DMS53 treated with DMSO at 0.1 percent for 48 hours (cell line): ENCODE results near the gene ALG2.
A peak's percentile ranks its signal among the peaks of the same experiment; 100 is the strongest.

Experiments
- DNase-seq: peaks from one replicate; lab custom pipeline; 2025; ENCODE audit not compliant: unreplicated experiment; lab: John Stamatoyannopoulos, UW

The ALG2 gene

GRCh38 chr9:99221621-99222415 is at the start of gene ALG2, which contains the start of gene SEC61B:
ALG2 (minus strand) TSS chr9:99221942; CDS start chr9:99221894, 48 bp downstream.
SEC61B (plus strand) TSS chr9:99222282; CDS start chr9:99222364, 82 bp downstream.
- DNase-seq: peak; percentile 81

DNA sequence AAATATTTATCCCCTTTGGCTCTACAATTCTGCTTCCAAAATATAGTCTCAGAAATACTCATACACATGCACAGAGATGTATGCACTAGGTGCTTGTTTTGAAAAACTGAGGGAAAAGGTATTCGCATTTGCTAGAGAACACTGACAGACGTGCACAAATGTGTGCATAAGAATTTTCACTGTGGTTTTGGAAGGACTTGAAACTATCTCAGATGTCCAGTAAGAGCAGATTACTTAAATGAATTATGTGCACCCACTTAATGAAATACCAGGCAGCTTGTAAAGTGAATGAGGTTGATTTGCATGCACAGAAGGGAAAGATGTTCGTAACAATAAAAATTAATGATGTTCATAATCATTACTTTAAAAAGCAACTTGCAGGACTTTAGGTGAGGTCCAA is 48.7 kb upstream of the ALG2 start:
- no peak for DNase-seq

GRCh38 chr9:99269416-99269815 is 47.7 kb upstream of the ALG2 start:
- no peak for DNase-seq

DNA sequence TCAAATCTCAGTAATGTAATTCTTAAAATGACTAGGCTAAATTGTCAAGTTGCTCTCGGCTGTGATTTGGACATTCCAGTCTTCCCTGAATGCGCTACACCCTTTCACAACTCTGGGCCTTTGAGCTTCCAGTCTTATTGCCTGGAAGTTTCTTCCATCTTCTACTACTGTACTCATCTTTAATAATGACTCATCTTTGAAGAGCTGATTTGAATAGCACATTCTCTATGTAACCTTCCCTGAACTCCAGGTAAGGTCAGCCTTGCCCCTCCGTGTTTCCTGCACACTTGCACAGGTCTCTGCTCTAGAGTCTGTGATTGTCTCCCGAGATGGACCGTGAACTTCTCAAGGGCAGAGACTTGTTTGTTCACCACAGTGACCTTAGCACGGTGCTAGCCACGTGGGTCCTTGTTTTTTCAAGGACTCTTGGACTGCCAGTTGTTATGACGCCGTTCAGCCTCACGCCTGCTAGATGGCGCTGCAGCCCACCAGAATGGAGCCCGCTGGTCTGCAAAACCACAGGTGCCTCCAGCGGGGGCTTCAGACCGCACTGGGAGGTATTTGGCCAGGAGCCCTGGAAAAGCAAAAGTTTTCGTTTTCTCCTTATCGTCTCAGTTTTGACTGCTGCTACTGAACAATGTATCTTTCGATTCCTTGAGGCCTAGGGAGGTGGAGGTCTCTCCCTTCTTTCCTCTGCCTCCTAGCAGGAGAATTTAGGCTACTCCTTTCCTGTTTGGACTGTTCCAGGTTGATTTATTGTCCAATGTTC is 44.7 kb upstream of the ALG2 start:
- peak; percentile 53 for DNase-seq

DNA sequence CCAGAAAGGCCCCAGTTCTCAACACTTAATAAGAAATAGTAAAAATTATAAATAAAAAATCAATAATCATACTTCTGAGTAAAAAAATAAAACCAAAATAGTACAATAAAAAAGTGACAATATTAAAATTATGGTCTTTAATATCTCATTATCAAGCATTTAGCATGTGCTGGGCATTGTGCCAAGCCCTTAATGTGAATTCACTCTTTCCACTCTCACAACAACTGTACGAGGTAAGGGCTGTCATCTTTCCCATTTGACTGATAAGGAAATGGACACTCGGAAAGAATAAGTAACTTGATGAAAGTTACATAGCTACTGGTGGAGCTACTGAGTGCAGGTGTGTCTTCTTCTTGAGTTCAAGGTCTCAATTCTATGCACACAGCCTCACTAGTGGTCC is 43.9 kb upstream of the ALG2 start:
- no peak for DNase-seq

DNA sequence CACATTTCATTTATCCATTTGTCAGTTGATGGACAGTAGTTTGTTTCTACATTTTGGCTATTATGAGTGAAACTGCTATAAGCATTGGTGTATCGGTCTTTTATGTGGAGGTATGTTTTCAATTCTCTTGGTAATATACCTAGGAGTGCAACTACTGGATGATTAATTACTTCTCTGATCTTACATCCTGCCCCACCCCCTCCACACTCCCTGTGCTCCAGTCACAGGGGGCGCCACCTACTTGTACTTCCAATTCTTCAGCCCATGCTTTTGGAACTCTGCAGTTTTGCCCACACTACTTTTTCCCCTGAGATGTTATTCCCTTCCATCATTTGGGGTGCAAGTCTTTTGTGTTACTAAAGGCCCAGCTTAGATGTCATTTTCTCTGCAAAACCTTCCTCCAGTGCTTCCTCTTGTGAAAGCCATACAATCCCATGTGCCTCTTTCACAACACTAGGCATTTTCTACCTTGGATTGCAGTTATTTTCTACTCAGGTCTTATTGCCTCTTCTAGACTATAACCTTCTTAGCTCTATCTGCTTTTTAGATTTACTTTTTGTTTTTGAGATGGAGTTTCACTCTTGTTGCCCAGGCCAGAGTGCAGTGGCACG is 42.4 kb upstream of the ALG2 start:
- no peak for DNase-seq

DNA sequence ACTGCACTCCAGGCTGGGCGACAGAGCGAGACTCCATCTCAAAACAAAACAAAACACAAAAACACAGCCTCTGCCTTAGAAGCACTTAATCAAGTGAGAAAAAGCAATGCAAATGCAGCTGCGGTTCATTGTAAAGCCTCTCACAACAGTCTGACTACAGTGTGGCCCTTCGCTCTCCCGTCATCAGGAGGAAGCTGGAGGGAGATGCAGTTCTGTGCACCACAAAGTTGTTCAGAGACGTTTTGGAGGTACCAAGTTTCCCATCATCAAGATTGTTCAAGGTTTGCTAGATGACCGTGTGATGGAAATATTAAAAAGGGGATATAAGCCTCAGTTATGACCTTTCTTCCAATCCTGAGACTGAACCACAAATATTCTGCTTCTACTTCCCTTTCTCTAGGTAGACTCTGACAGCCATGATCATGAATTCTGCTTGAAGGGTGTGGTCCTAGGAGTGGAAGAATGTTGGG is 41.2 kb upstream of the ALG2 start:
- no peak for DNase-seq

GRCh38 chr9:99261923-99262322 is 40.2 kb upstream of the ALG2 start:
- DNase-seq: no peak

DNA sequence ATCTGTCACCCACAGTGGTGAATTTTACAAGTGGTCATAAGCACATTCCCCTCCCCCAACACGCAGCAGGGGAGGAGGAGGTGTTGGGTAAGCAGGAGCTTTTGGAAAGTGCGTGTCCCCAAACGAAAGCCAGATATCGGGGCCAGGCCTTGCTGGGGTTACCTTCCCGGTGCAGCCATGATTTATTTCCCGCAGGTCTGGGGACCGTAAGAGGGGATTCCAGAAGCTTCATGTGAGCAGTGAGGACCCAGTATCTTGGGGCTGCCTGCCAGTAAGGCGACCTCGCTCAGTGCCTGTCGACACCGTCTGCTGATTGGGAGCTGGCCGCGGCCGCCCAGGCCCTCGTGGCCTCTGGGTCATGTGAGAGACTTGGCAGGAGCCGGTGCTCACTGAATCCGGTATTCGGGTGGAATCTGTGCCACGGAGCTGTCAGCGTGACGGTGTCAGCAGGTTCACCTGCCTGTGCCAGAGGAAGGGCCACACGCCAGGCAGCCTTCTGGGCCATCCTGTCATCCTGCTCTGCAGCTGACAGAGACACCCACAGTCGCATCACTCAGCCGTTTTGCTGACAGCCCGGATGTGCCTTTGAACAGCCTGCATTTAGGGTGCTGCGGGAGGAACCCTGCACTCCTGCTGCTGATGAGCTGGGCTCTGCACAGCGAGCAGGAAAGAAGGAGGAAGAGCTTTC is 37.6 kb upstream of the ALG2 start:
- peak; percentile 41 for DNase-seq

DNA sequence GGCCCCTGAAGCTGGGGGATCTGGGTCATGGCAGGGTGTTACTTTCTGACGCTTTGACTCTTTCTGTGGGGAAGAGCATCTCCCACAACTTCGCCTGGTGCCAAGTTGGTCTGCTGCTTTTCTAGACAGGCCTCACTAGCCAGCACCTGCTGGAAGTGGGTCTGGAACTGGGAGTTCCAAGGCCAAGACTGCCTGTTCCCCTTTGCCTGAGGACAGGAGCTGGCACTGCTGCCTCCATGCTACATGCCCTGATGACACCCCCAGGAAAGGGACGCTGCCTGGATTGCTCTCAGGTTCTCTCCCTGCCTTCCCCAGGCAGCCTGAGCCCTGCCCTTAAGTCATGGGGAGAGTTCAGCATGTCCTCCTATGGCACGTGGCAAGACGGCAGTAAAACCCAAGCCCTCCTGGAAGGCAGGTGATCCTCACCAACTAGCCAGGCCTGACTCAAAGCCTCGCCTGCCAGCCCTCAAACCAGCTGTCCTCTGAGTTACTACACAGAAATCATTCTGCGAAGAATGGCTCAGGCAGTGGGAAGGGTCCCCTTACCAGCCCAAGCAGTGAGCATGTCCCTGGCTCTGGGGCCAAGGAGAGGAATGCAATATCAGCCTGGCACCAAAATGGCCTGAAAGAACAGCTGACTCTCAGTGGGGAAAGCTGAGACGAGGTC is 36.1 kb upstream of the ALG2 start:
- DNase-seq: no peak

GRCh38 chr9:99255651-99256050 is 33.9 kb upstream of the ALG2 start:
- no peak for DNase-seq

- no peak for DNase-seq
Measured at GRCh38 chr9:99253772-99254431, 32.2 kb upstream of the ALG2 start.

DNA sequence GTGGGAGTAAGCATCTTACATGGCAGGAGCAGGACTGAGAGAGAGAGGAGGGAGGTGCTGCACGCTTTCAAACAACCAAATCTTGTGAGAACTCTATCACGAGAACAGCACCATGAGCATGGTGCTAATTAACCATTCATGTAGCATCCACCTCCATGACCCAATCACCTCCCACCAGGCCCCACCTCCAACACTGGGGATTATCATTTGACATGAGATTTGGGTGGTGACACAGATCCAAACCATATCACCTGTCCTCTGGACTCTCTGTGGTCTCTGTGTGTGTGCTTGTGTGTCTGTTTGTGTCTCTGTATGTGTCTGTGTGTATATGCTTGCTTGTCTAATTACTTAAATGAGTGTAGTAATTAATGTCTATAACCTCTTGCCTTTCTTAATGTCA is 31.4 kb upstream of the ALG2 start:
- no peak for DNase-seq

- no peak for DNase-seq
Measured at GRCh38 chr9:99251157-99251556, 29.4 kb upstream of the ALG2 start.

DNA sequence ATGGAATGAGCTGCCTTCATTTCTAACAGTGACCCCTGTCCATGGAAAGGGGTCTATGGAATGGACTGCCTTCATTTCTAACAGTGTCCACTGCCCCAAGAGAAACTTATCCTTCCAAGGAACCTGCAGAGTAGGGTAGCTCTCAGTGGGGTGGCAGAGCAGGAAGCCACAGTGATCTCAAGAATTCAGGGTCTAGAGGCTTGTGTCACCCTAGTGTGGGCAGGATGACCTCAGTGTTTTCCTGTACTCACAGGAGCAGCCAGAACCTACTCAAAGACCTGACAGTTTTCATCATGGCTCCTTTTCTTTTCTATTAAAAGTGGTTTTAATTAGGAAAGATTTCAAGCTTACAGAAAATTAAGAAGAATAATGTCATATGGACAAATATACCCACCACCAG is 27.9 kb upstream of the ALG2 start:
- DNase-seq: no peak

DNA sequence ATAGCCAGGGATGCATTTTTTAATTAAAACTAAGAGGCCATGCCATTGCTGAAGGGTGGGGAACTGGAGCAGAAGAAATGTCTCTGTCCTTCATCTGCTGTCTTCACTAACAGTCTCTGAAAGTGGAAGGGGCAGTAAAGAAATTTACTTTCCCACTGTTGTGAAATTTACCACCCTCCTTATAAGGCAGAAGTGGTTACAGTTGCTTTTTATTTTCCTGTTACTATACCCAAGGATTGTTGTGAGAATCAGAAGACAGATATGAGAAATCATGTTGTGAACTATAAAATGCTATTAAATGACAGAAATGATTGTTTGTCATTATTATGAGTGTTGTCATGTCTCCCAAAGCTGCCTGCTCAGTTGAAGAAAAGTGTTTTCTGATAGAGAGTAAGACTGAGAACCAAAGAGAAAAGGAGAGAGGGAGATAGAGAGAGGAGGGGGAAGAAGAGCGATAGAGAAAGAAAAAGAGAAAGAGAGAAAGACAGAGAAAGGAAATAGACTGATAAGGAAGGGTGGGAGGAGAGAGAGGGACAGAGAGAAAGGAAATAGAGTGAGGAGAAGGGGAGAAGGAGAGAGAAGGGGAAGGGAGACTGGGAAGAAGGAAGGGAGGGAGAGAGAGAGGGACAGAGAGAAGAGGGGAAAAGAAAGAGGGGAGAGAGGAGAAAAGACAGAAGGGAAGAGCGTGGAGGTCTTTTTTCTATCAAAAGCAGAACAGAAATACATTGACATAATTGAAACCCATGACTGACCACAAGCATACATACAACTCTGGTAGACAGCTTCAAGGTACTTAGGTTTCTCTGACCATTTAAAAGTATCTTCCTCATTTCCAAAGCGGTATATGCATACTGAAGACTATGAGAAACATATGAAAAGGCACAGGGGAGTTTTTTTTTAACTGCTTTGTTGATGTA is 22.9 kb upstream of the ALG2 start:
- DNase-seq: no peak

- no peak for DNase-seq
Measured at GRCh38 chr9:99241106-99241505, 19.4 kb upstream of the ALG2 start.

DNA sequence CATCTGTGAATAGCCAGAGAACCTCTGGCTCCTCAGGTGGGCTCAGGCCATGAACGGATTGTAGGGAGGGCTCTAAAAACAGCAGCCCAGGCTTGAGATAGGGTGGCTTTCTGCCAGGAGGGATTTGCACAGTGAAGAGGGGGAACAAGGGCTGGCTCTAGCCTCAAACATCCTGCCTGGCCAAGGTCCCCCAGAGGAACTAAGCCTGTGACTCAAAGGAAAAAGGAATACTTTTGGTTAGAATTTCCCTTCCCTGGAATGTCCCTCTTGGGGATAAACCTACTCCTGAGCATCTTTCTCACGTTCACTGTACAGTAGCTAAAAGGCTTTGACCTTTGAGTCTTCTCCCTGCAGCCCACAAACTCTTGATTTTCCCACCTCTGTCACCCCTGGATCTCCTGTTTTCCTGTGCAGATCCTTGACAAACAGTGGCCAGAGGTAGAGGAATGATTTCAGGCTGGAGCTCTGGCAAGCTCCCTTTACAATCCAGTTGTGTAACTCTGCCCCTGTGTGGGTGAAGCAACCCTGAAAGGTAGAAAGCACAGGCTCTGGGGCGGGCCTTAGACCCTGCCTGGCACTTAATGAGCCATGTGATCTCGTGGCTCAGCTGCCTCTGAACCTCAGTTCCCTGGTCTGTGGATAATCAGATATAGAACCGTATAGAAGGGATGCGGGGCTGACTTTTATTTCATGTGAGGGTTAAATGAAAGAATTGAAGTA is 17.8 kb upstream of the ALG2 start:
- no peak for DNase-seq
